GM23338 (cell line): ENCODE data around the gene ZNF648. TPM values are rescaled to one million over a fixed set of nuclear protein-coding genes. Genes with fewer than 3 reads are reported as not detected.

ENCODE experiments used
- ATAC-seq: fragments of 200-7000 bp; cut with Tn5 transposase; 3 replicates; pipeline ENCODE4 v1.9.1; 2020
- DNase-seq: peaks from one replicate; pipeline ENCODE4 v3.0.0-alpha.2; 2015; ENCODE audit warnings: low spot score
- H2AFZ ChIP-seq: fragments of 200-600 bp; sonication (generic); 2 replicates; pipeline ENCODE4 v1.8.0; 2016; ENCODE audit warnings: antibody characterized with exemption, mild to moderate bottlenecking, moderate library complexity
- H3F3A ChIP-seq: fragments of 200-600 bp; sonication (generic); replicated peaks from 2 replicates; pipeline ENCODE4 v1.8.0; 2017; ENCODE audit warnings: antibody characterized with exemption, mixed run types, low read depth
- H3K27ac ChIP-seq: fragments of 200-600 bp; sonication (generic); 2 replicates; pipeline ENCODE4 v1.6.1; 2016; ENCODE audit warnings: low read depth
- H3K27me3 ChIP-seq: fragments of 200-600 bp; sonication (generic); 2 replicates; pipeline ENCODE4 v1.8.0; 2016; ENCODE audit warnings: mild to moderate bottlenecking, mixed run types, moderate library complexity; ENCODE audit not compliant: insufficient read depth
- H3K36me3 ChIP-seq: fragments of 200-600 bp; sonication (generic); 2 replicates; pipeline ENCODE4 v1.8.0; 2016; ENCODE audit warnings: mild to moderate bottlenecking; ENCODE audit not compliant: insufficient read depth
- H3K4me1 ChIP-seq: fragments of 200-600 bp; sonication (generic); 2 replicates; pipeline ENCODE4 v1.8.0; 2016; ENCODE audit warnings: mild to moderate bottlenecking, moderate library complexity; ENCODE audit not compliant: insufficient read depth
- H3K4me2 ChIP-seq: fragments of 200-600 bp; sonication (generic); 2 replicates; pipeline ENCODE4 v1.7.1; 2017; ENCODE audit warnings: mixed run types
- H3K4me3 ChIP-seq: fragments of 200-600 bp; sonication (generic); 2 replicates; pipeline ENCODE4 v1.6.1; 2016; ENCODE audit warnings: mixed run types
- H3K79me2 ChIP-seq: fragments of 200-600 bp; sonication (generic); replicated peaks from 2 replicates; pipeline ENCODE4 v1.8.0; 2017; ENCODE audit warnings: mild to moderate bottlenecking; ENCODE audit not compliant: insufficient read depth
- H3K9me2 ChIP-seq: fragments of 200-600 bp; sonication (generic); 2 replicates; pipeline ENCODE4 v1.8.0; 2017; ENCODE audit not compliant: insufficient read depth
- H4K20me1 ChIP-seq: fragments of 200-600 bp; sonication (generic); replicated peaks from 2 replicates; pipeline ENCODE4 v1.8.0; 2017; ENCODE audit warnings: mild to moderate bottlenecking; ENCODE audit not compliant: insufficient read depth
- H3K27ac Mint-ChIP-seq: 2 replicates; pipeline ENCODE4 v1.8.0; 2020; ENCODE audit warnings: inconsistent platforms, mild to moderate bottlenecking, moderate library complexity, mixed read lengths
- H3K27me3 Mint-ChIP-seq: 3 replicates; pipeline ENCODE4 v1.8.0; 2022; ENCODE audit warnings: low read depth, mild to moderate bottlenecking, moderate library complexity, mixed read lengths, inconsistent platforms; ENCODE audit not compliant: insufficient read depth, poor library complexity
- H3K36me3 Mint-ChIP-seq: 3 replicates; pipeline ENCODE4 v1.8.0; 2021; ENCODE audit warnings: low read depth, mild to moderate bottlenecking, inconsistent platforms, moderate library complexity, mixed read lengths
- H3K4me1 Mint-ChIP-seq: 3 replicates; pipeline ENCODE4 v1.8.0; 2020; ENCODE audit warnings: mild to moderate bottlenecking, inconsistent platforms, mixed read lengths
- H3K4me3 Mint-ChIP-seq: 3 replicates; pipeline ENCODE4 v1.8.0; 2021; ENCODE audit warnings: moderate library complexity, mild to moderate bottlenecking, inconsistent platforms, mixed read lengths
- H3K9me3 Mint-ChIP-seq: 3 replicates; pipeline ENCODE4 v1.8.0; 2020; ENCODE audit warnings: moderate library complexity, mild to moderate bottlenecking, inconsistent platforms, mixed read lengths
- ETS1 ChIP-seq: IDR thresholded peaks from 2 replicates; pipeline ENCODE4 v1.6.1; 2016; ENCODE audit warnings: antibody characterized with exemption
- EZH2phosphoT487 ChIP-seq: fragments of 200-600 bp; sonication (generic); IDR thresholded peaks from one replicate; pipeline ENCODE4 v1.8.1; 2018; ENCODE audit warnings: antibody characterized with exemption; ENCODE audit not compliant: unreplicated experiment
- JUNB ChIP-seq: IDR thresholded peaks from one replicate; pipeline ENCODE4 v1.6.1; 2016; ENCODE audit warnings: antibody characterized with exemption; ENCODE audit not compliant: unreplicated experiment
- STAT1 ChIP-seq: IDR thresholded peaks from one replicate; pipeline ENCODE4 v1.6.1; 2016; ENCODE audit warnings: antibody characterized with exemption; ENCODE audit not compliant: unreplicated experiment
- ZNF114 ChIP-seq: fragments of 250-450 bp; sonication (Bioruptor Pico); IDR thresholded peaks from 2 replicates; pipeline ENCODE4 v1.5.0; 2020; ENCODE audit warnings: mild to moderate bottlenecking, moderate library complexity
- polyA plus RNA-seq: library from polyadenylated mRNA; unstranded; fragments of >200 nt; fragmentation: Nextera tagmentation; extraction: Ambion mirVana; gene quantifications from 2 replicates; pipeline ENCODE4 v1.2.1, GENCODE V29; 2016
- total RNA-seq: library from RNA; depleted of rRNA; stranded (reverse); fragments of >200 nt; shearing (Covaris generic); gene quantifications from 2 replicates; pipeline ENCODE4 v1.2.3, GENCODE V29; 2014
- TF ChIP-seq, protein P1 (sequence below): fragments of 250-450 bp; sonication (Bioruptor Pico); IDR thresholded peaks from 2 replicates; pipeline ENCODE4 v1.5.0; 2020; ENCODE audit warnings: mild to moderate bottlenecking, moderate library complexity
- TF ChIP-seq, protein P2 (sequence below), 2 experiments: fragments of 200-600 bp in 1 of 2; sonication (generic) in 1 of 2; conservative IDR thresholded peaks; 2 replicates each; pipeline versions ENCODE4 v1.5.1 to v1.6.1; 2016 to 2017; ENCODE audit warnings: antibody characterized with exemption in 2 of 2, low read depth in 2 of 2, mild to moderate bottlenecking in 2 of 2, moderate library complexity in 1 of 2

ZNF648 gene
- total and polyA plus RNA-seq, 2 experiments from 2014 or later = 0.24 to 1.2 TPM

GRCh38 chr1:182086620-182087019 lies 25.1 kb upstream of the ZNF648 start:
- H3K4me2 ChIP-seq = no peak overlapping the region
- no peaks in the 10 kb centered on the region for H3K27me3 ChIP-seq
- Mint-ChIP-seq H3K27me3 (peaks cover 11% of the 10 kb centered on the region), H3K4me1 (peaks cover 14% of the 10 kb centered on the region), H3K27ac (no peak overlapping the region; the same call in 1 of the 2 replicates), H3K4me3 (no peak overlapping the region), H3K36me3 (no peaks in the 10 kb centered on the region), H3K9me3 (no peaks in the 10 kb centered on the region)
- H3K9me2 ChIP-seq = no peaks in the 10 kb centered on the region
- H2AFZ ChIP-seq = no peak overlapping the region
- H3K79me2 ChIP-seq = no peaks in the 10 kb centered on the region
- ATAC-seq = no peak
- DNase-seq = no peak
- TF ChIP-seq, protein P1, sequence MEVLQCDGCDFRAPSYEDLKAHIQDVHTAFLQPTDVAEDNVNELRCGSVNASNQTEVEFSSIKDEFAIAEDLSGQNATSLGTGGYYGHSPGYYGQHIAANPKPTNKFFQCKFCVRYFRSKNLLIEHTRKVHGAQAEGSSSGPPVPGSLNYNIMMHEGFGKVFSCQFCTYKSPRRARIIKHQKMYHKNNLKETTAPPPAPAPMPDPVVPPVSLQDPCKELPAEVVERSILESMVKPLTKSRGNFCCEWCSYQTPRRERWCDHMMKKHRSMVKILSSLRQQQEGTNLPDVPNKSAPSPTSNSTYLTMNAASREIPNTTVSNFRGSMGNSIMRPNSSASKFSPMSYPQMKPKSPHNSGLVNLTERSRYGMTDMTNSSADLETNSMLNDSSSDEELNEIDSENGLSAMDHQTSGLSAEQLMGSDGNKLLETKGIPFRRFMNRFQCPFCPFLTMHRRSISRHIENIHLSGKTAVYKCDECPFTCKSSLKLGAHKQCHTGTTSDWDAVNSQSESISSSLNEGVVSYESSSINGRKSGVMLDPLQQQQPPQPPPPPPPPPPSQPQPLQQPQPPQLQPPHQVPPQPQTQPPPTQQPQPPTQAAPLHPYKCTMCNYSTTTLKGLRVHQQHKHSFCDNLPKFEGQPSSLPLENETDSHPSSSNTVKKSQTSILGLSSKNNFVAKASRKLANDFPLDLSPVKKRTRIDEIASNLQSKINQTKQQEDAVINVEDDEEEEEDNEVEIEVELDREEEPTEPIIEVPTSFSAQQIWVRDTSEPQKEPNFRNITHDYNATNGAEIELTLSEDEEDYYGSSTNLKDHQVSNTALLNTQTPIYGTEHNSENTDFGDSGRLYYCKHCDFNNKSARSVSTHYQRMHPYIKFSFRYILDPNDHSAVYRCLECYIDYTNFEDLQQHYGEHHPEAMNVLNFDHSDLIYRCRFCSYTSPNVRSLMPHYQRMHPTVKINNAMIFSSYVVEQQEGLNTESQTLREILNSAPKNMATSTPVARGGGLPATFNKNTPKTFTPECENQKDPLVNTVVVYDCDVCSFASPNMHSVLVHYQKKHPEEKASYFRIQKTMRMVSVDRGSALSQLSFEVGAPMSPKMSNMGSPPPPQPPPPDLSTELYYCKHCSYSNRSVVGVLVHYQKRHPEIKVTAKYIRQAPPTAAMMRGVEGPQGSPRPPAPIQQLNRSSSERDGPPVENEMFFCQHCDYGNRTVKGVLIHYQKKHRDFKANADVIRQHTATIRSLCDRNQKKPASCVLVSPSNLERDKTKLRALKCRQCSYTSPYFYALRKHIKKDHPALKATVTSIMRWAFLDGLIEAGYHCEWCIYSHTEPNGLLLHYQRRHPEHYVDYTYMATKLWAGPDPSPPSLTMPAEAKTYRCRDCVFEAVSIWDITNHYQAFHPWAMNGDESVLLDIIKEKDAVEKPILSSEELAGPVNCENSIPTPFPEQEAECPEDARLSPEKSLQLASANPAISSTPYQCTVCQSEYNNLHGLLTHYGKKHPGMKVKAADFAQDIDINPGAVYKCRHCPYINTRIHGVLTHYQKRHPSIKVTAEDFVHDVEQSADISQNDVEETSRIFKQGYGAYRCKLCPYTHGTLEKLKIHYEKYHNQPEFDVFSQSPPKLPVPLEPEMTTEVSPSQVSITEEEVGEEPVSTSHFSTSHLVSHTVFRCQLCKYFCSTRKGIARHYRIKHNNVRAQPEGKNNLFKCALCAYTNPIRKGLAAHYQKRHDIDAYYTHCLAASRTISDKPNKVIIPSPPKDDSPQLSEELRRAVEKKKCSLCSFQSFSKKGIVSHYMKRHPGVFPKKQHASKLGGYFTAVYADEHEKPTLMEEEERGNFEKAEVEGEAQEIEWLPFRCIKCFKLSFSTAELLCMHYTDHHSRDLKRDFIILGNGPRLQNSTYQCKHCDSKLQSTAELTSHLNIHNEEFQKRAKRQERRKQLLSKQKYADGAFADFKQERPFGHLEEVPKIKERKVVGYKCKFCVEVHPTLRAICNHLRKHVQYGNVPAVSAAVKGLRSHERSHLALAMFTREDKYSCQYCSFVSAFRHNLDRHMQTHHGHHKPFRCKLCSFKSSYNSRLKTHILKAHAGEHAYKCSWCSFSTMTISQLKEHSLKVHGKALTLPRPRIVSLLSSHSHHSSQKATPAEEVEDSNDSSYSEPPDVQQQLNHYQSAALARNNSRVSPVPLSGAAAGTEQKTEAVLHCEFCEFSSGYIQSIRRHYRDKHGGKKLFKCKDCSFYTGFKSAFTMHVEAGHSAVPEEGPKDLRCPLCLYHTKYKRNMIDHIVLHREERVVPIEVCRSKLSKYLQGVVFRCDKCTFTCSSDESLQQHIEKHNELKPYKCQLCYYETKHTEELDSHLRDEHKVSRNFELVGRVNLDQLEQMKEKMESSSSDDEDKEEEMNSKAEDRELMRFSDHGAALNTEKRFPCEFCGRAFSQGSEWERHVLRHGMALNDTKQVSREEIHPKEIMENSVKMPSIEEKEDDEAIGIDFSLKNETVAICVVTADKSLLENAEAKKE = no peak
- no peak for TF ChIP-seq JUNB
- TF ChIP-seq STAT1 = no peak
- TF ChIP-seq, protein P2, sequence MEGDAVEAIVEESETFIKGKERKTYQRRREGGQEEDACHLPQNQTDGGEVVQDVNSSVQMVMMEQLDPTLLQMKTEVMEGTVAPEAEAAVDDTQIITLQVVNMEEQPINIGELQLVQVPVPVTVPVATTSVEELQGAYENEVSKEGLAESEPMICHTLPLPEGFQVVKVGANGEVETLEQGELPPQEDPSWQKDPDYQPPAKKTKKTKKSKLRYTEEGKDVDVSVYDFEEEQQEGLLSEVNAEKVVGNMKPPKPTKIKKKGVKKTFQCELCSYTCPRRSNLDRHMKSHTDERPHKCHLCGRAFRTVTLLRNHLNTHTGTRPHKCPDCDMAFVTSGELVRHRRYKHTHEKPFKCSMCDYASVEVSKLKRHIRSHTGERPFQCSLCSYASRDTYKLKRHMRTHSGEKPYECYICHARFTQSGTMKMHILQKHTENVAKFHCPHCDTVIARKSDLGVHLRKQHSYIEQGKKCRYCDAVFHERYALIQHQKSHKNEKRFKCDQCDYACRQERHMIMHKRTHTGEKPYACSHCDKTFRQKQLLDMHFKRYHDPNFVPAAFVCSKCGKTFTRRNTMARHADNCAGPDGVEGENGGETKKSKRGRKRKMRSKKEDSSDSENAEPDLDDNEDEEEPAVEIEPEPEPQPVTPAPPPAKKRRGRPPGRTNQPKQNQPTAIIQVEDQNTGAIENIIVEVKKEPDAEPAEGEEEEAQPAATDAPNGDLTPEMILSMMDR (conservative IDR thresholded peaks at IDR 0.05; ENCODE audit: low read depth in 2 of 2) = no peak
- TF ChIP-seq ETS1 = no peak
- no peak for TF ChIP-seq ZNF114 (CRISPR knock-in tag)
- no peak for TF ChIP-seq EZH2phosphoT487
- no peaks in the 10 kb centered on the region for H4K20me1 ChIP-seq
- no peaks in the 10 kb centered on the region for H3F3A ChIP-seq
- peaks cover 7% of the 10 kb centered on the region; the same call in 1 of the 2 replicates for H3K4me1 ChIP-seq
- no peak overlapping the region for H3K4me3 ChIP-seq
- no peak overlapping the region for H3K27ac ChIP-seq
- H3K36me3 ChIP-seq = no peaks in the 10 kb centered on the region
